Left ventricle myocardium superior (tissue), 1 donor: Measurements from ENCODE around the gene PTP4A1. TPM values are rescaled to one million over a fixed set of nuclear protein-coding genes. Genes with fewer than 3 reads are reported as not detected.

Experiments used
- total RNA-seq: library from RNA; stranded (reverse); fragmentation: NEBNext Ultra II Directional; extraction: Animal tissue kit (Norgen Biotek cat#: 25700); gene quantifications from one replicate; pipeline ENCODE4 v1.2.1, GENCODE V29; 2021
- donor health status: DM: no; HTN: yes; CAD: no; lungs with severe emphysema.

Gene PTP4A1
- total RNA-seq, 1 donor from 2014 or later: 39.1 TPM

Other genes with a start within 250 kb of the PTP4A1 start
- 37.7 TPM for gene PHF3, start 63.3 kb downstream of the PTP4A1 start, total RNA-seq